ENCODE data around the gene GPX5. TPM values are rescaled to one million over a fixed set of nuclear protein-coding genes. Genes with fewer than 3 reads are reported as not detected.

GPX5 gene
- total RNA-seq, 1 donor = not detected

DNA sequence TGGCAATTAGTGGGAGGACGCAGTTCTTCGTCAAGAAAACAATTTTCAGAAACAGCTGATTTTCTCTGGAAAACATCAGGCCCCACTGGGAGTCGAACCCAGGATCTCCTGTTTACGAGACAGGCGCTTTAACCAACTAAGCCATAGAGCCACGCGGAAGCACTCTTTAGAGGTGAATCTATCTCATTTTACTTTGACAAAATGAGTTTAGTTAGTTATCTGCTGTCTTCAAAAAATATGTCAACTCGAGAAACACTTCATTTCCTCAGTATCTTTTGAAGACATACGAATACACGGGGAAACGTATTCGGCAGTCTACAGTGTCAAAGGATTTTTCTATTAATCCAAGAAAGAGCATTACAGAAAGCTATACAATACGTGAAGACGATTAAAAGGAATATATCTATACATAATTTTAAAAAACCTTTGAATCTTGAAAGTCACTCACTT, 36.7 kb upstream of the GPX5 start:
- peak; percentile 83 for DNase-seq (ENCODE audit: low read depth)
- TF ChIP-seq, protein P1, sequence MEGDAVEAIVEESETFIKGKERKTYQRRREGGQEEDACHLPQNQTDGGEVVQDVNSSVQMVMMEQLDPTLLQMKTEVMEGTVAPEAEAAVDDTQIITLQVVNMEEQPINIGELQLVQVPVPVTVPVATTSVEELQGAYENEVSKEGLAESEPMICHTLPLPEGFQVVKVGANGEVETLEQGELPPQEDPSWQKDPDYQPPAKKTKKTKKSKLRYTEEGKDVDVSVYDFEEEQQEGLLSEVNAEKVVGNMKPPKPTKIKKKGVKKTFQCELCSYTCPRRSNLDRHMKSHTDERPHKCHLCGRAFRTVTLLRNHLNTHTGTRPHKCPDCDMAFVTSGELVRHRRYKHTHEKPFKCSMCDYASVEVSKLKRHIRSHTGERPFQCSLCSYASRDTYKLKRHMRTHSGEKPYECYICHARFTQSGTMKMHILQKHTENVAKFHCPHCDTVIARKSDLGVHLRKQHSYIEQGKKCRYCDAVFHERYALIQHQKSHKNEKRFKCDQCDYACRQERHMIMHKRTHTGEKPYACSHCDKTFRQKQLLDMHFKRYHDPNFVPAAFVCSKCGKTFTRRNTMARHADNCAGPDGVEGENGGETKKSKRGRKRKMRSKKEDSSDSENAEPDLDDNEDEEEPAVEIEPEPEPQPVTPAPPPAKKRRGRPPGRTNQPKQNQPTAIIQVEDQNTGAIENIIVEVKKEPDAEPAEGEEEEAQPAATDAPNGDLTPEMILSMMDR (IDR thresholded peaks at IDR 0.05; ENCODE audit: insufficient read depth, low read length) = no peak
- peak overlapping the region; percentile 65 for H3K4me3 ChIP-seq (ENCODE audit: low read depth, low read length)

DNA sequence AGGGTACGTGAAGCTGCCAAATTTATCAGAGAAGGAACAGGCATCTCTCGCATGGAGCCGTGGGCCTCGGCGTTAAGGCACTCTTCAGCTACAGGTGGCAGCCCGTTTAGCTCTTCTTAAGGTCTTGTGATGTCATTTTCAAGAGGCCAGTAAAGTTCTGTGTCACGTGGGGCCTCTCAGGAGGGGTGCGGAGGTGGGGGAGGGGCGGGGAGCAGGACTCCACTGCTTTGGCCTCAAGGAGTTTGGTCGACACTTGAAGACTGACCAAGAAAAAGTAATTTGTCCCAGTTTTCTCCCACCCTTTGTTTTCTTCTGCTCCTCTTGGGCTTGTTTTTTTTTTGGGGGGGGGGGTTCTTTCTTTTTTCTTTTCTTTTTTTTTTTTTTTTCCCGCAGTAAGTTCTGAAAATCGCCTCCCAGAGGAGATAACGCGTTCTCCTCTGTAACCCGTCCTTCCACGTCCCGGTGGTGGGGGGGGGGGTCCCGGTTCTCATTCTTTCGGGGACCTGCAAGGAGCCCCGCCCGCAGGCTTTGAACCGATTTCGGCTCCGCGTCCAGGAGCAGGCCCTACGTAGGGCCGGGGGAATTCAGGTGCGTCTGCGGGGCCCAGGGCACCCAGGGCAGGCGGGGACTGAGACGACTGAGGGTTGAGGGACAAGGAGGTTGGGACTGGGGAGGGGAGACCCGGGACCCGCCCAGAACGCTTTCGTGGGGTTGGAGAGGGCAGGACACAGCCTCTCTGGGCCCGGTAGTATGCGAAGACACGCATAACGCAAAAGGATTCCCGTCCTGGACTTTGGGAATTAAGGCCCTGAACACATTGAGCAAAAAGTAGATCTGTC, 36.1 kb upstream of the GPX5 start:
- H3K4me3 ChIP-seq (ENCODE audit: low read depth, low read length) = peak overlapping the region; percentile 65
- DNase-seq (ENCODE audit: low read depth) = peak; percentile 70
- TF ChIP-seq, protein P1 (IDR thresholded peaks at IDR 0.05; ENCODE audit: insufficient read depth, low read length) = no peak

DNA sequence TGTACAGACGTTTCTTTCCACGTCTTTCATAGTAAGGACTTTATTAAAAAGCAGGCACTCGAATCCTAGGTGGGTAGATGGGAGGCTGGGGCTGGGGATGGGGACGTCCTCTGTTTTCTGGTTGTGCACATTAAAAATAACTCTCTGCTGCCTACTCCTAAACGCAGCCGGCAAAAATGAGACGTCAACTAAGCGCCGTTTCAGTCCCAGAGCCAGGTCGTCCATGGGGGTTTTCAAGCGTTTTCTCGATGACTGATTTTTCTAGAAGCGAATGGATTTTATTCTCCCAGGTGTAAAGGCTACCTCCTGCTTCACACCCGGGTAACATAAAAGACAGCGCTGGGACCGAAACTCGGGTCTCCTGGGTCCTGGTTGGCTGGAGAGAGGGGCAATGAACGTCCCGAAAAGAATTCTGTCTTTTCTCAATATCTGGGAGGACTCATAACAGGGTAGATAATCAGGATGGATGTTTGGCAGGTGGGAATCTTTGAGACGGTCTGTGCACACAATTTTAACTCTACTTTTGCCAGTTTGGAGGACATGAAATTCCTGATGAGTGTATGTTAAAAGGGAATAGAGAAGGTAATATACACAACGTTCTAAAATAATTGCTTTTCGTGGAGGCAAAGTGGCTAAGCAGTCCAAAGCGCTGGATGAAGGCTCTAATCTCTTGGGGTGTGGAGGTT, 35.3 kb upstream of the GPX5 start:
- peak overlapping the region; percentile 65 for H3K4me3 ChIP-seq (ENCODE audit: low read depth, low read length)
- TF ChIP-seq, protein P1 (IDR thresholded peaks at IDR 0.05; ENCODE audit: insufficient read depth, low read length) = no peak
- DNase-seq (ENCODE audit: low read depth) = no peak

DNA sequence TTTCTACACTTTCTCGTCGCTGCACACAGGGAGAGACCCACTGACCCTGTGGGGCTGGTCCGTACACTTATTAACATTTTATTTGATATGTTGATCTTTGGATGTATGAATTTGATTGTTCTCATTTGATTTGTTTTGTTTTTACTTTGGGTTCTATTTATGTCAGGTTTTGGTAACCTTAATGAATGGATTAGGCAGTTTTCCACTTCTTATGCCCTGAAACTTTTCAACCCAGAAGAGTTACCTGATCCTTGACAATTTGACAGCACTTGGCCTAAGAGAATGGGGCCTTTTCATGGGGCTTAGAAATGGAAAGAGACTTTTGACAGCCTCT, 33.7 kb upstream of the GPX5 start:
- TF ChIP-seq, protein P1 (IDR thresholded peaks at IDR 0.05; ENCODE audit: insufficient read depth, low read length) = no peak
- no peak overlapping the region for H3K4me3 ChIP-seq (ENCODE audit: low read depth, low read length)
- no peak for DNase-seq (ENCODE audit: low read depth)

DNA sequence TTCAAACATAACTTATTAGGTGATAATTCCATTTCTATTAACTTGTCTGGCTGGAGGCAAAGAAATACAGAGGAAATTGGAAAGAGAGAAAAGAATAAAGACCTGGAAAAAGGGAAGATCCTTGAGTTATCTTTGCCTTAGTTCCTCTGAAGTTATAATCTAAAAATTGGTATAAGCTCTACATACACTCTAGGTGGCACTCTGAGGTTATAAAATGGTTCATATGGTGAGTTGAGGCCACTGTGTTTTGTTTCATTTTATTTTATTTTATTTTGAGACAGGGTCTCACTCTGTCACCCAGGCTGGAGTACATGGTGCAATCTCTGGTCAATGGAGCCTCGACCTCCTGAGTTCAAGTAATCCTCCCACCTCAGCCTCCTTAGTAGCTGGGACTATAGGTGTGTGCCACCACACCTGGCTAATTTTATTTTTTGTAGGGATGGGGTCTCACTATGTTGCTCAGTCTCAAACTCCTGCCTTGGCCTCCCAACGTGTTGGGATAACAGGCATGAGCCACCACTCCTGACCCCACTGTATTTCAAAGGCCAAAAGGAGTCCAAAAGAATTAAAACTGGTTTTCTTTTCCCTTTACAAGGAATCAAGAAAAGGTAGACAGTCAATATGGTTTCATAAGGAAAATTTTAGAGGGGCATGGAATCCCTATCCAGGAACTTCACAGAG, 29.4 kb upstream of the GPX5 start:
- no peak overlapping the region for H3K4me3 ChIP-seq (ENCODE audit: low read depth, low read length)
- peak; percentile 11 for DNase-seq (ENCODE audit: low read depth)
- TF ChIP-seq, protein P1 (IDR thresholded peaks at IDR 0.05; ENCODE audit: insufficient read depth, low read length) = no peak

DNA sequence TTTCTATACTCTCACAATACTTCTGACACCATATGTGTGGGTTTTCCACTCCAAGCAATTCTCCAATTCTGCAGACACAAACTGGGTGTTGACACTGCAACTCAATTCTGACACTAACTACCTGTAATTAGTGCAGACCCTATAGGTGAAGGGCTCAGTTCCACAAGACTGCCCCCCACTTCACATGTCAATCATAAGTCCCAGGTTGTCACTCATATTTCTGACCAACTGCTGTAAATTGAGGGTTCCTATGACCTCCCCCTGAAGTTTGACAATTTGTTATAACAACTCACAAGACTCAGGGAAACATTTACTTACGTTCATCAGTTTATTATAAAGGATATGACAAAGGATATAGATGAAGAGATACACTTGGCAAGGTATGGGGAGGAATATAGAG, 28.4 kb upstream of the GPX5 start:
- DNase-seq (ENCODE audit: low read depth) = no peak
- TF ChIP-seq, protein P1 (IDR thresholded peaks at IDR 0.05; ENCODE audit: insufficient read depth, low read length) = no peak

More for the DNA sequence above, 28.4 kb upstream of the GPX5 start:
- H3K4me3 ChIP-seq (ENCODE audit: low read depth, low read length) = no peak overlapping the region

All from fibroblast of the aortic adventitia (primary cell).